Mesenteric fat pad (tissue), 1 donor: ENCODE measurements around the gene TERB1. TPM values are rescaled to one million over a fixed set of nuclear protein-coding genes. Genes with fewer than 3 reads are reported as not detected.

Experiments used
- DNase-seq: peaks from one replicate; pipeline ENCODE4 v3.0.0-alpha.2; 2020; ENCODE audit warnings: low spot score
- long read RNA-seq: library from polyadenylated mRNA; unstranded; transcript quantifications from one replicate; pipeline ENCODE4 v2.0.0, GENCODE V29; 2020
- total RNA-seq: library from RNA; stranded (reverse); fragmentation: NEBNext Ultra II Directional; extraction: Animal tissue kit (Norgen Biotek cat#: 25700); gene quantifications from one replicate; pipeline ENCODE4 v1.2.1, GENCODE V29; 2021
- donor health status: DM: yes; HTN: yes; CAD: no.

TERB1 gene, protein sequence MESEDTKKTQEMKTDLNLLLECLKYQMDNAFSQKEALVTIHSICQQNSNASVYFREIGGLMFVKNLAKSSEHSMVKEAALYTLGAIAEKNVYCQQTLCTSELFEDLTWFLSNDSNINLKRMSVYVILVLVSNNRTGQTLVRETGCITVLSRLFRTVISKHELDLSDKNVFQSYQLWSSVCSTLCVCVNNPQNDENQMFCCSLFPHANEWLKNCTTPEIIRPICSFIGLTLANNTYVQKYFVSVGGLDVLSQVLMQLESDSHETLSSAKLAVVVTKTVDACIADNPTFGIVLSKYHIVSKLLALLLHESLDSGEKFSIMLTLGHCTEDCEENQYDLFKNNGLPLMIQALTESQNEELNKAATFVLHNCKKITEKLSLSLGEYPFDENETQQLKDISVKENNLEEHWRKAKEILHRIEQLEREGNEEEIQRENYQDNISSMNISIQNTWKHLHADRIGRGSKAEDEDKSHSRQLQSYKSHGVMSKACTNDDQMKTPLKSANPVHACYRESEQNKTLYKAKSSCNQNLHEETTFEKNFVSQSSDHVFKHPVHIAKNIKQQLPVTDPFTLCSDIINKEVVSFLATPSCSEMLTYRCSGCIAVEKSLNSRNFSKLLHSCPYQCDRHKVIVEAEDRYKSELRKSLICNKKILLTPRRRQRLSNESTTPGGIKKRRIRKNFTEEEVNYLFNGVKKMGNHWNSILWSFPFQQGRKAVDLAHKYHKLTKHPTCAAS
- total RNA-seq, result not detected
- long read RNA-seq, result 0 reads

DNA sequence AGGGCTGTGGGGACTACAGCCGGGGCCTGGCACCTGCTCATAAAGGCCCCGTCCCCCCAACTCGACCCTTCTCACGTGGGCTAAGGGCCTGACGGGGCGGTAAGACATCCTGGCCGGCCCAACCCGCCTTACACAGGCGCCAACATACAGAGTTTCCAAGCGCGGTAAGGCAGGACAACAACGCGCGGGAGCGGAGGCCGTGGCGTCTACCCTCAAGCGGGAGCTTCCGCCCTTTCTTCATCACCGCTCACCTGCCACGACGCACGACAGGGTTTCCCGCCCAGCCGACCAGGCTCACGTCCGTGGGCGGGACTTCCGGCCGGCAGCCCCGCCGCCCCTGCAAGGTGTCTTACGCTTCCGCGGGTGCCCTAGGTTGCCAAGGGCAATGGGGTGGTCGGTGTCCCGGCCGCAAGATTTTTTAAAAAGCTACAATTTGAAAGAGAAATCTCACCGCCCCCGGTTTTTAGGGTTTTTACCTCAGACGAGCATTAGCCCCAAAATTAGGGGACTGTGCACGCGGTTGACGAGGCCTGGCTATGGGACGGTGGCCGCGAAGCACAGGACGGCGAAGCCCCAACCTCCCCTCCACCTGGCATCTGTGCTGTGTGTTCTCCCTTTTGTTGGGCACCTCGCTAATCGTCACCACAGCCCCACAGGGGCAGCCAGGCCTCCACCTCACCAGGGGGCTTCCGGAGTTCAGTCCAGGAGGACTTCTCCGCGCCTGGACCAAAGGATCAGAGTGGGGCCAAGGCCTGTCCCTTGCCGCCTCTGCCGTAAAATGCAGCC is at the start of gene TERB1:
Gene TERB1, minus strand, starts transcription at position 265 of the 786 bp plus-strand sequence. CDS start 4,786 bp downstream, outside the sequence.
- no peak for DNase-seq

DNA sequence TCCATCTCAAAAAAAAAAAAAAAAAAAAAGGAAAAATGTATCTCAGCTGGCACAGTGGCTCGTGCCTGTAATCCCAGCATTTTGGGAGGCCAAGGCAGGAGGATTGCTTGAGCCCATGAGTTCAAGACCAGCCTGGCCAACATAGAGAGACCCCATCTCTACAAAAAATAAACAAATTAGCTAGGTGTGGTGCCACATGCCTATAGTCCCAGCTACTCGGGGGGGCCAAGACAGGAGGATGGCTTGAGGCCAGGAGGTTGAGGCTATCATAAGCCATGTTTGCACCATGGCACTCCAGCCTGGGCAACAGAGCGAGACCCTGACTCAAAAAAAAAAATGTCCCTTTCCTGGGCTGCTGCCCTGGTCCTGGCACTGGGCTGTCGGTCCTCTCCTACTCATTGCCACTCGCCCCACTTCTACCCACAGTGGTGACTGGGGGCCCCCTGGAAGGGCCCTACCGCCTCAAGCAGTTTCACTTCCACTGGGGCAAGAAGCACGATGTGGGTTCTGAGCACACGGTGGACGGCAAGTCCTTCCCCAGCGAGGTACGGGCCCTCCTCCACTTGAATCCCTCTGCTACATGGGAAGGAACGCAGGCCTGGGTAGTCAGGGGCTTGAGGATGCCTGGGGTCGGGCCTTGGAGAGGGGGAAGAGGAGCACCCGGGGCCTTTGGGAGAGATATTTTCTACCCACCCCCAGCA is 48.9 kb upstream of the TERB1 start:
- DNase-seq, result no peak

DNA sequence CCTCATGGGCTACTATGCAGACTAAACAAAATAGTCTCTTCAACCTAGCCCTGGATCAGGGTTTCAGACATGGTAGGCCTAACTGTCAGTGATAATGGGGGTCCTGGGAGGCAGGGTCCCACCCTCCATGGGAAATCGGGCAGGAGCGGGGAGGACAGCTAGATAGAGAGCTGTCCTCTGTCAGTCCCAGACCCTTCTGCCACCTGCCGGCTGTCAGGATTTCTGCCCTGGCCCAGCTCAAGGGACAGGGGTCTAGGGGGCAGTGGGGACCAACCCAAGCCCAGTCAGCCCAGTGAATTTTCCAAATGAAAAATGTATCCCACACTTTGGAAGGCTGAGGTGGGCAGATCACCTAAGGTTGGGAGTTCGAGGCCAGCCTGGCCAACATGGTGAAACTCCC is 48.2 kb upstream of the TERB1 start:
- no peak for DNase-seq

DNA sequence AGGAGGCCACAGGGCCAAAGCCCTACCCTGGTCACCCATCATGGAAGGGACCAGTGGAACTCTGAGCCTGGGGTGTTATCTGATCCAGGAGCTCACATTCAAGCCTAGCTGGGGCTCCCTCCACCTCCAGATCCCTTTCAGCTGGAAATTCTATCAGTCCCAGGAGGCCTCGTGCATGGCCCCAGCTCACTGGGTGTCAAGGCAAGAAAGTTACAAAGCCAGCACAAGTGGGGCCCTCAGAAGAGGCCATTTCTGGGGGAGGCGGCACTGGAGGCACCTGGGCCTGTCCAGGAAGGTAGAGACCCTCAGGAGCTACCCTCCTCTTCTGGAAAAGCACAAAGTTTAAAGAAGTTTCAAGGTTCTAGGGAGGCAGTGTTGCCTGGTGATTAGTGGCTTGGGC is 47.6 kb upstream of the TERB1 start:
- no peak for DNase-seq

DNA sequence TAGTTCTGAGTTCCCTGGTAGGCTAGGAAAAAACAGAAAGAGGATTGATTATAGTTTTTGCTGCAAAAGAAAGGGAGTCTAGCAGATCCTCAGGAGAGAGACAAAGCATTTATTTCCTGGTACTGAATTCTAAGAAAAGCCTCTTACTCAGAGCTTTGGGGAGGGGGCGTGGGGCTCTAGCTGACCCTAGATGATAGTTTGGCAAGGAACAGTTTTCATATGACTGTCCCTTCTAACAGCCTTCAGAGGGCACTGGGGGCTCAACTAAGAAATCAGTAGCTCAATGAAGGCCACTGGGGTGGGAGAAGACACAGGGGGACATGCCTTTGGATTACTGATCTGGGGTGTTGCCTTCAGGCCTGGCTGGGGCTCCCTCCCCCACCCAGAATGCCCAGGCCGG is 46.8 kb upstream of the TERB1 start:
- no peak for DNase-seq

DNA sequence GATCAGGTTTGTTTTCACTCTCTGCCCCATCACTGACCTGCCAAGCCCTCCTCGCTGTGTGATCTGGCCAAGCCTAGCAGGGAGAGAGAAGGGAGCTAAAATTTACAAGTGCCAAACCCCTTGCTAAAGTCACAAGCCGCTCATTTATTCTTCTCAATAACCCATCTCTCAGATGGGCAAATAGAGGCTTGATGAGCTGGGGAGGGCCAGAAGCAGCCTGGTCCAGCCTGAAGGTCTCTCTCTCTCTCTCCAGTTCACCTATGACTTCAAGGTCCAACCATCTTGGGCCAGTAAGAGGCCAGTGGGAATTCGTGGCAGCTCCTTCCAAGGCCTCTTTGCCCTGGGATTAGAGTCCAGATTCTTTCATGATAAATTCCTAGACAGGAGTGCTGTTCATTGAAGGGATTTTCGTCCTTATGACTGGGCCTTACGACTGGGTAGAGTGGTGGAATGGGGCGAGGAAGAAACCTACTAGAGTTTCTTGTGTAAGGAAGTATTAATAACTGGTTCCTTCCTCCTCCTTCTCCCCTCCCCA is 46.2 kb upstream of the TERB1 start:
- DNase-seq, result peak; percentile 33

DNA sequence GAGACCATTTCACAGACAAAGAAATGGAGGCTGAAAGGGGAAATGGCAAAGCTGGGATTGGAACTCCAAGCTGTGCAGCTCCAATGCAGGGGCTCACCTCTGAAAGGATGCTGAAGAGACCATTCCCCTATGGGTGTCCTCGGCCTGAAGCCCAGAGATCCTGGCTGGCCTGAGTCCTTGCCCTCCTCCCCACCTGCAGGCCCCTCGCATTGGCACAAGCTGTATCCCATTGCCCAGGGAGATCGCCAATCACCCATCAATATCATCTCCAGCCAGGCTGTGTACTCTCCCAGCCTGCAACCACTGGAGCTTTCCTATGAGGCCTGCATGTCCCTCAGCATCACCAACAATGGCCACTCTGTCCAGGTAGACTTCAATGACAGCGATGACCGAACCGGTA is 45.4 kb upstream of the TERB1 start:
- DNase-seq, result peak; percentile 62

DNA sequence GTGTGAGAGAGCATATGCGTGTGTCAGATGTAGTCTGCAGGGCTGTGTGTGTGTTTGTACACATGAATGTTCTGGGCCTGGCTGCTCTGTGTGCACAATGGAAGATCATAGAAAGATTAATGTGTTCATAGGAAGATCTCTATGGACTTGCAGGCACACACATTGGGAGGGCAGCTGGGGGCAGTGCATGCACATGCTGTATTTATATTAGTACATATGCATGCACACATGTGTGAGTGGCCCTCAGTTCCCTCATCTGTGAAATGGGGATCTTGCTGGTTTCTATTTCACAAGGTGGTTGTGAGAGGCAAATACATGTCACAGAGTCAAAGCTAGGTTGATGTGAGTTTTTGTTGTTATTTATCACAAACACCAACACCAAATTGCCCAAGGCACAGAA is 44.9 kb upstream of the TERB1 start:
- DNase-seq, result peak; percentile 72

DNA sequence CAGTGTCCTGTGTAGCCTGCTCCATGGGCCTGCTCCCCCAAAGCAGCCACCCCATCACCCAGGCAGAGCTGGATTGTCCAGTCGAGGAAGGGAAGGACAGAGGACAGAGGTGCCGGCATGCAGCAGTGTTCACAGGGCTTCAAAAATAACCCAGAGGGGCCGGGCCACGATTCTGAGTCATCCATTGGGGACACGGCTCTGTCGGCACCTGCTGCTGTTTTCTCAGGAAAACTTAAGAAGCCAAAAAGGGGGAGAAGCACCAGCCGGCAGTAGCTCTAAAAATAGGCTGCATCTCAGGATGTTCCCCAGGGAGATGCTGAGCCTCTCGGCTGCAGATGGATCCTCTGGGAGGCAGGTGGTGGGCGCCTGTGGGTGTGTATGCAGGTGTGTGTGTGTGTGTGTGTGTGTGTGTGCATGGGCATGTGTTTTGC is 44.4 kb upstream of the TERB1 start:
- DNase-seq, result peak; percentile 78

DNA sequence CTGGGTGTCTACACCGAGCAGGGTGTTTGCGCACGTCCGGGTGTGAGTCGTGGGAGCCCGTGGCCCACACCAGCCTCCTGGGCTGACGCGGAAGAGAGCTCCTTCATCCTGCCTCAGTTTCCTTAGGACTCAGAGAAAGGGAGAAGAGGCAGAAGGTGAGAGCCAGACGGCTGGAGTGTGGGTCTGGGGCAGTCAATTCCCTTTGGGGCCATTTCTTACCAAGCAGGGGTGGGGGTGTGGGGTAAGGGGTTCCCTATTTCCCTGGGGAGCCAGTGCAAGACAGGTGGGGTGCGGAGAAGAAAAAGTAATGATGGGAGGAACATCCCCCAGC is 43.7 kb upstream of the TERB1 start:
- DNase-seq, result no peak

DNA sequence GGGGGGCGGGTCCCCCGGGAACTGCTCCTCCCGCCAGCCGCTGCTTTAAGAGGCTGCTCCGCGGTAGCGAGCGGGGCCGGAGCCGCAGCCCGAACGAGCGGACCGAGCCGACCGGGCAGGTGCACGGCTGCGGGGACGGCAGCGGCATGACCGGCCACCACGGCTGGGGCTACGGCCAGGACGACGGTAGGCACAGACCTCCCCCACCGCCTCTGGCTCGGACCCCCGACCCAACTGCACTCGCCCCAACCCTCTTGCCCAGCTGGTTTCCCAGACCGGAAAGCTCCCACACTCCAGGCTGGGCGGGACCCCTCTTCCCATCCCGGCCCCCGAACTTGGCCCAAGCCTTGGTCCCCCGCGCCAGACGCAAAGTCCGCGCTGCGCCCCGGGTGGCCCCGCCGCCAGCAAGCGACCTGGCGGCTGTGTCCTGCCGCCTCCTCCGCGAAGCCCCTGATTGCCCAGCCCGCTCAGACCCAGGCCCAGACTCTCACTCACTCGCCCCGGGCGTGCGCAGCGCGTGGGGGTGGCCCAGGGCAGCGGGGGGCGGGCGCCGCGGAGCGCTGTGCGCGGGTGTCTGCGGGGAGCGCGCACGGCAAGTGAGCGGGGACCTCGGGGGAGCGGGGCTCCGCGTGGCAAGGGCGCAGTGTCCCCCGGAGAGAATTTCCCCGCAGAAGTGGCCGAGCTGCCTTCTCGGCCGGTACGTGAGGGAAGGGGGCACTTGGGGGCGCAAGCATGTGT is 43.1 kb upstream of the TERB1 start, which contains the start of gene CA7:
Gene CA7, plus strand, starts transcription at position 73 of the 738 bp plus-strand sequence. Its CDS starts 74 bp downstream, at position 147.
- DNase-seq, result peak; percentile 87

DNA sequence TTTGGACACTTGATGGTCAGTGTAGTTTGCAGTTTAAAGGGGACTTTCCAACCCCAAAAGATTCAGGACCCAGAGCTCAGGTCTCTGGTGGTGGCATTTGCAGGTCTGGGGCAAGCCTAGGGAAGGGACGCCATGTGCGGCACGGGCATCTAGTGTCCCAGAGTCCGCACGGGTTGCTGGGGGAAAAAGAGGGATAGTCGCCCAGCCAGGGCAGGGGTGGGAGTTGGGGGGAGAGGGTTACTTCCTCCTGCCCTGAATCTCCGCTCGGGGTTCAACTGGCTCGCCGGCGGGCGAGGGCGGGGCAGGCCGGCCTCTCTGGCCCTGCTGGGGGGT is 42.6 kb upstream of the TERB1 start:
- DNase-seq, result no peak

DNA sequence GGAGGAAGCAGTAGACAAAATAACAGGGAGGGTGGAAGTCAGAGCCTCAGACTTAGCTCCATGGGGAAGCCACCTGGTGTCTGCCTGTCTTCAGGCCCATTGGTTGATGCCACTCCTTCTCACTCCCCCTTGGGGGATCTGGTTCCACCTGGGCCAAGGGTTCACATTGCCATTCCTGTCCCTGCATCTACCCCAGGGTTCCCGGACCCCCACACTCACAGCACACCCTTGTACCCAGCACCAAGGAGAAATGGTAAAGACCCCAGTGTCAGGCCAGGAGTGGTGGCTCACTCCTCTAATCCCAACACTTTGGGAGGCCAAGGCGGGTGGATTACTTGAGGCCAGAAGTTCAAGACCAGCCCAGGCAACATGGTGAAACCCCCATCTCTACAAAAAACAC is 41.8 kb upstream of the TERB1 start:
- DNase-seq, result peak; percentile 53

DNA sequence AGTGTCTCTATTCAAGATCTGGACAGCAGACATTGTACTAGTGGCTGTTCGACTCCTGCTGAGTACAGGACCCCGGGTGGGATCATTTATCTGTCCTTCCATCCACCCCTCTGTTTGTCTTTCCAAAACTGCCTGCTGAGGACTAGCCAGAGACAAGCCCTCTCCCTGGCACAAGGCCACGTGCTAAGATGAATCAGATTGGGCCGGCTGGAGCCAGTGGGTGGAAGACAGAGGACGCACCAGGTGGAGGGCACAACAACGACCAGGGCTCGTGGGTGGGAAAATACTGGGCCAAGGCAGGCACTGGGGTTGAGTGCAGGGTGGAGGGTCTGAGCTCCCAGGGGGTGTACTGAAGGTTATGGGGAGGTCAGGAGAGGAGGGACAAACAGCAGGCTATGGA is 41.4 kb upstream of the TERB1 start:
- DNase-seq, result peak; percentile 71

DNA sequence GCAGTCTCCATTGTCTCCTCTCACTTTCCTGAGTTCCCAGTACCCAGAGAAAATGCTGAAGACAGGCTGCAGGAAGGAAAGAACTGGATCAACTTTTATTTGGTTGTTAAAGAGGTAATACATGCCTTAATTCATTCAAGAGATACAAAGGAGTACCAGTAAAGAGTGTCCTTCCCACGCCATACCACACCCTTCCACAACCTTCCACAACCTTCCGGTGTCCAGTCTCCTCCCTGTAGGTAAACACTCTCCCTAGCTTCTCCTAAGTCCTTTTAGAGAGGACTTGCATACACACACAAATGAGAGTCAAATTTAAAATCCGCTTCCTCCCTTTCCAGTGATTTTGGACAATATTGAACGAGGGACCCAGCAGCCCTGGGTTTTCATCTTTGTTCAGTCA is 40.0 kb upstream of the TERB1 start:
- no peak for DNase-seq

DNA sequence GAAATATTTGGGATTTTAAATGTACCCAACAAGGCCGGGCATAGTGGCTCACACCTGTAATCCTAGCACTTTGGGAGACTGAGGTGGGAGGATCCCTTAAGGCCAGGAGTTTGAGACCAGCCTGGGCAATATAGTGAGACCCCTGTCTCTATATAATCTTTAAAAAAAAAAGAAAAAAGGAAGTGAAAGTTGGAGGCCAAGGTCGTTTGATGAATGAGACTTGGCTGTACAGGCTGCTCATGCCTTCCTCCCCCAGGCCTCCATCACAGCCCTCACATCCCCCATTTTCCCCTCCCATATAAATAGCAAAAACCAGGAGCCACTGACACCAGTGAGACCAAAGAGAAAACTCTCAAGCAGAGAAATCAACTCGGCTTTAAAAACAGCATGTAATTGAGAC is 39.5 kb upstream of the TERB1 start:
- peak; percentile 4 for DNase-seq

DNA sequence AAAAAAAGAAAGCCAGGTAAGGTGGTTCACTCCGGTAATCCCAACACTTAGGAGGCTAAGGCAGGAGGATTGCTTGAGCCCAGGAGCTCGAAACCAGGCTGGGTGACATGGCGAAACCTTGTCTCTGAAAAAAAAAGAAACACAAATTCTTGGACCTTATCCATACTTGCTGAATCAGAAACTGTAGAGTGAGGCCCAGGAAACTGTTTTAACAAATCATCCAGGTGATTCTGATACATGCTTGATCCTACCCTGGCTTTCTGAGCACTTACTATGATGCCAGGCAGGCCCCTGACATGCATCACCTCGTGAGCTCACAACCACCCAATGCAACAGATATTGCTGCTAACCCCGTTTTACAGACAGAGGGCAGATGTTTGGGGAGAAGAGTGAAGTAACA is 33.4 kb upstream of the TERB1 start:
- no peak for DNase-seq

DNA sequence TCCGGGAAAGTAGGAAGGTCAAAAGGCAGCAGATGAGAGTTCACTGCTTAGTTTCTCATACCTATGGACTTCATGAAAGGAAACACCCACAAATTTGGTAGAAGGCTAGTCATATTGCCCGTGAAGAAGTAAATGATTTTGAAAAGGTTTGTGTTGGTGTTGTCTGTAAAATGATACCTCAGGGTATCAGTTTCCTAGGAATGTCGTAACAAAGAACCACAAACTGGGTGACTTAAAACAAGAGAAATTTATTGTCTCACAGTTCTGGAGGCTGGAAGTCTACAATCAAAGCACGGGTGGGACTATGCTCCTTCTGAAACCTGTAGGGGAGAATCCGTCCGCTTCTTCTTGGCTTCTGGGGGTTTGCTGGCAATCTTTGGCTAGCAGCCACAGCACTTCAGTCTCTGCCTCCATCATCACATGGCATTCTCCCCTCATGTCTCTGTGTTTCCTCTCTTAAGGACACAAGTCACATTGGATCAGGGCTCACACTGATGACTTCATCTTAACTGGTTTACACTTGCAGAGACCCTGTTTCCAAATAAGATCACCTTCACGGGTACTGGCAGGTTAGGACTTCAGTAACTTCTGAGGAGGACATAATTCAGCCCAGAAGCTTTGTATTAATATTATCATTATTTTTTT is 31.4 kb upstream of the TERB1 start:
- DNase-seq, result peak; percentile 9

DNA sequence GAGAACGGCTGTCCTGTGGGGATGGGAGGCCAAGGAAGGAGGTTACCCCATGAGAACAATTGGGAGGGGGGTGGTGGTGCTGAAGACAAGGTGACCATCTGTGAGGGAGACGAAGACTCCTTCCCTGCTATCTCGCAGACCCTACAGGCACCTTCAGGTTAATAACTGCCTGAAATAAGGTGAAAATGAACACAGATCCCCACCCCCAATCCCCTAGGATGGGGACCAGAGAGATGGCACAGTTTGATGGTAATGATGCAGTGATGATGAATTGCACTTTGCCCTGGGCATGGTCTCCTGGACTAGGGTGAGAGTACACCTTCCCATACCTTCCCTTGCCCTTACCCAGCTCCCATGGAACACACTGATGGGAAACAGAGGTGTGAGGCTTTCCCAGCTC is 30.8 kb upstream of the TERB1 start:
- DNase-seq, result peak; percentile 35
